Inferior parietal cortex (tissue), 1 donor: ENCODE results near the gene MPV17L.
"Not testable (repeated sequence)": the region's sequence is repeated elsewhere in the genome, so short reads cannot be mapped to it uniquely, and the experiment has no call there.

ENCODE experiments used
- DNase-seq: peaks from one replicate; pipeline ENCODE4 v3.0.0-alpha.2; 2016; ENCODE audit errors: extremely low spot score

MPV17L gene

GRCh38 chr16:15409476-15409875 is 13.9 kb downstream of the MPV17L start:
- DNase-seq = not testable (repeated sequence)

- no peak for DNase-seq
Observed at GRCh38 chr16:15415511-15415985, 20.0 kb downstream of the MPV17L start.

- no peak for DNase-seq
Observed at GRCh38 chr16:15417197-15417596, 21.6 kb downstream of the MPV17L start.

GRCh38 chr16:15418206-15418605 is 22.7 kb downstream of the MPV17L start:
- DNase-seq = no peak

GRCh38 chr16:15421696-15422095 is 26.1 kb downstream of the MPV17L start:
- not testable (repeated sequence) for DNase-seq

GRCh38 chr16:15422222-15422621 is 26.7 kb downstream of the MPV17L start:
- no peak for DNase-seq

- DNase-seq = no peak
Observed at GRCh38 chr16:15425861-15426260, 30.3 kb downstream of the MPV17L start.

- DNase-seq = no peak
Observed at GRCh38 chr16:15426796-15427195, 31.2 kb downstream of the MPV17L start.

- peak; percentile 78 for DNase-seq
Observed at GRCh38 chr16:15427648-15428239, 32.2 kb downstream of the MPV17L start.

GRCh38 chr16:15430884-15431283 is 35.3 kb downstream of the MPV17L start:
- DNase-seq = not testable (repeated sequence)

GRCh38 chr16:15434079-15434424 is 38.5 kb downstream of the MPV17L start:
- DNase-seq = no peak

- DNase-seq = peak; percentile 85
Observed at GRCh38 chr16:15434425-15435215, 39.1 kb downstream of the MPV17L start, which contains the start of gene BMERB1. Gene BMERB1, plus strand, starts transcription at chr16:15434588. Its CDS starts 66 bp downstream, at chr16:15434654.

- DNase-seq = no peak
Observed at GRCh38 chr16:15435216-15435864, 39.8 kb downstream of the MPV17L start.

GRCh38 chr16:15439102-15439501 is 43.5 kb downstream of the MPV17L start:
- no peak for DNase-seq

GRCh38 chr16:15439521-15439920 is 44.0 kb downstream of the MPV17L start:
- DNase-seq = no peak

- DNase-seq = no peak
Observed at GRCh38 chr16:15440852-15441251, 45.3 kb downstream of the MPV17L start.

GRCh38 chr16:15442140-15442539 is 46.6 kb downstream of the MPV17L start:
- not testable (repeated sequence) for DNase-seq

- DNase-seq = no peak
Observed at GRCh38 chr16:15443753-15444152, 48.2 kb downstream of the MPV17L start.

GRCh38 chr16:15444264-15444663 is 48.7 kb downstream of the MPV17L start:
- no peak for DNase-seq

- DNase-seq = no peak
Observed at GRCh38 chr16:15445450-15445849, 49.9 kb downstream of the MPV17L start.

- DNase-seq = no peak
Observed at GRCh38 chr16:15446901-15447300, 51.3 kb downstream of the MPV17L start.

- no peak for DNase-seq
Observed at GRCh38 chr16:15450624-15451023, 55.1 kb downstream of the MPV17L start.
